NCI-H1930 (cell line): ENCODE results near the gene NDUFA8.
A peak's percentile ranks its signal among the peaks of the same experiment; 100 is the strongest.

Experiments used
- DNase-seq, 2 experiments: peaks; one replicate each; lab custom pipeline; 2025; lab: John Stamatoyannopoulos, UW

NDUFA8 gene

DNA sequence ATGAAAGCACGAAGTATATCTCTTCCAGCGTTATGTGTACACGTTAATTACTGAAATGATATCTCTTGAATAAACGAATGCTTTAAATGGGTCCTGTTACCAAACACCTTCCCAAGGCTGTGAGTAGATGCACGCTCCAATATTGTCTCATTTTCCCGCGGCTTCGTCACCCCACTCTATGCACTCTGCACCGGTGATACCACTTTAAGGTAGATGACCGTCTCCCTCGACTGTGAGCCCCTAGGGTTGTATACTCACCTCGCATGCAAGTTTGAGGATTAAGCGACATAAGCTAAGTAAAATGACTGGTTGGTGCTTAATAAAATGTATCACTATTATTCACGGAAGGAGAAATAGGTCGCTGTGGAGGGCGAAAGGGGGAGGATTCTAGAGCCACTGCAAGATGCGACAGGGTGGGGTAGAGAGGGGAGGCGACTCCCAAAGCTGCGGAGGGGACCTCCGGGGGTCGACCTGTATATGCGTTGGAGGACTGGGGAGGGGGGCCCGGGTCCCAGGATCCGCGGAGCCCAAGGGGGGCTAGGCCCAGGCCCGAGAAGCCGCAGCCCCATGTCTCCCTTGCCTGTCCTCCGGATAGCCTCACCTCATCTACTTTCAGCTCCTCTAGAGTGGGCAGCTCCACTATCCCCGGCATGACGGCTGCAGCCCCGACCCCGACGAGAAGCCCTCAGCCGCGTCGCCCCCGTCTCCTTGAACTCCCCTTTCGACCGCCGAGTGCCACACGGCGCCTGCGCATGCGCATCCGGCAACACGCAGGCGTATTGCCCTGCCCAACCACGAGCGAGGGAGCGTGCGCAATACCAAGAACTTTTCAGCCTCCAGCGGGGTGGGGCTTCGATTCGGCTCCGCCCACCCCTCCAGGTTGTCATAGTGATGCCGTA, at the start of gene NDUFA8, which contains the start of gene MORN5:
TSS of gene NDUFA8 (minus strand) at position 754 of the 899 bp plus-strand sequence. CDS start at position 652, 102 bp downstream.
TSS of gene MORN5 (plus strand) at position 883 of the 899 bp plus-strand sequence. CDS start 65 bp downstream, outside the sequence.
- peak; percentile 90 to 94 for DNase-seq

DNA sequence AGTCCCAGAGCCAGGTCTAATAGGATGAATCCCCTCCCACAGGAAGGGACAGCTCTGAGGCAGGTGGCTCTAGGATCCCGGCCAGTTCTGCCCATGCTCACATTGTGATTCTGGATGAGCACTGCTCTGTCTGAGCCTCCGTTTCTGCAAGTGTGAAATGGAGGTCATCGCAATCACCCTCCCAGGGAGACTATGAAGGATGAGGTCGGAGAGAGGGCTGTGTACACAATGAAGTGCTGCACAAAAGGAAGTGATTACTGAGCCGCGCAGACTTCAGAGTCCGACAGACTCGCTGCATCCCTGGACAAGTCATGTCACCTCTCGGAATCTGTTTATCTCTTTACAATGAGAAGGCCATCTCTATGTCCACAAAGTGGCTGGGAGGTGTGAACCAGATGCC, 47.5 kb upstream of the NDUFA8 start:
- DNase-seq = no peak

DNA sequence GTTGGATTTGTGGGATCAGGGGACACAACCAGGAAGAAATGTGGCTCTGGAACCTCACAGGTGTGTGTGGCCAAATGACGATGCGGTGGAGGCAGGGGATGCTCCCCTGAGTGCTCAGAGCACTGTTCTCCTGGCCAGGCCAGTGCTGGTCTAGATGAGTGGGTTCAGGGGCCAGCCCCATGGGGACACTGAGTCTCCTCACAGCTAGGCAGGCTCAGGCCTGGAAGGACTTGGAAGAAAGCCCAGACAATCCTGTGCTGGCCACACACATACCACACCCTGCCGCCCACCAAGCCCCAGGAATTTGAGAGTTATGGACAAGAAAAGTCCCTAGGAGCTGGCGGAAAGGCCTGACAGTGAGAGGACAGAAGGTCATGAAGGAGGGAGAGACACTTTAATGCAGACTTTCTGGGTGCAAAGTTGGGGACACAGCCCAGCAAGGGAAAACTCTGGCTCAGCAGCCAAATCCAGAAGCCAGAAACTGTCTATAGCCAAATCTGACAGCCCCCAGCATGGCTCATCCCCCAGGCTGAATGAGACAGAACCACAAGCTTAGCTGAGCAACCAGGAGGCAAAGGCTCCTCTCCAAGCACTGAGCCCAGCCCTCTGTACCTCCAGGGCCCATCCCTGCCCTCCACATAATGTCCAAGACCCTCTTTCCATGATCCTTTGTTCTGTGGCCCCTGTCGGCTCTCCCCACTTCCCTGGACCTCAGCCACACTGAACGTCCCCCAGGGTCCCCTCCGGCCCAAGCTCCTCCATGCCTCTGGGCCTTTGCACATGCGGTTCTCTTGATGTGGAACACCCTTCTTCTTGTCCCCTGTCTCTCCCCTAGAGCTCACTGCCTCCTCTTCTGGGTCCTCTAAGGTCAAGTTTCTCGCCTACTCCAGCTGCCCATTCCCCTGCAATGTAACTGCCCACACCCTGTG, 46.8 kb upstream of the NDUFA8 start:
- DNase-seq = no peak

DNA sequence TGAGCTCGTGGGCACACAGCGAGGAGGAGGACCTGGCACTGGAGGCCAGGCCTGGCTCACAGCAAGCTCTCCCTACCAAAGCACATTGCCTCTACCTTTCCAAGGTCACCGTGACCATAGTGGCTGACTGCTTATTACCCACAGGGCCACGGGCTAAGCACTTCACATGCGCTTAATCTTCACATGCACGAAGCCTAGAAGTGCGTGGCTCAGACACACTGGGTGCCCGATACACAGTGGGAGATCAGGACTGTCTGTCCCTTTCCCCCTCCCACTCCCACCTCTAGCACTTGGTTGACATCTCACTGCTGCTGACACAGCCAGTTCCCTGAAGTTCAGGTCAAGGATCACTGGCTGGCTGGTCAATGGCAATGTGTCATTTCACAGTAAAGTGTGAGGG, 45.6 kb upstream of the NDUFA8 start:
- no peak for DNase-seq

DNA sequence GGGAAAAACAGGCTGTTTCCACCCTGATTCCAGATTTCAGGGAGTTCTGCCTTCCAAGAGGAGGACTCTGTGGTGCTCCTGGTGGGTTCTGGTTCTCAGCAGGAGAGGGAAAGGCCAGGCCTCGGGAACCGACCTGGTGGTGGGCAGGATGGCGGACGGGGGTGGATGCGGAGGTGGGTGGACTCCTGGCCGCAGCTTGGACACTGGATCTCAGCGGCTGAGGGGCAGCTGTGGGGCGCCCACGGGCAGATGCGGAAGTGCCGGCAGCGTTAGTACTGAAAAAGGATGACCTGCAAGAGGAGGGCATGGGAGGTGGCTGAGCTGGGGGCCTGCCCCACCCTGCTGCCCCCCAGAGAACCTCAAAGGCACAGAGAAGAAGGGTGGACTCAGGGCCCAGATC, 44.9 kb upstream of the NDUFA8 start:
- DNase-seq = no peak

DNA sequence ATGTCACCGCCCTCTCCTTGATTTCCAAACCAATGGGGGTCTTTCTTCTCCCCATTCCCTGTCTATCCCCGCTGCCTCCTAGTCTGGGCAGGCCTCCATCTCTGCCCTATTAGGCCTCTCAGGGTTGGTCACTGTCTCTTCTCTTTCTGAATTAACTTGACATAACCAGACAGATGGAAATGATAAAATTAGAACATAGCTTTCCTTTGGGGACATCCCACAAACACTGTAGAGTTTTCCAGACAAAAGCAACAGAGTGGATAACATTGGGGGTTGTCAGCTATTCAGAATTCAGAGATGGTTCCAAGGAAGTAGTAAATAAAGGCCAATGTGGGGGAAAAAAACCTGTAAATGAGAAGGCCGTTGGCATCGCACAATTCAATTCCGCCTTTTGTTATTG, 44.5 kb upstream of the NDUFA8 start:
- DNase-seq = no peak

DNA sequence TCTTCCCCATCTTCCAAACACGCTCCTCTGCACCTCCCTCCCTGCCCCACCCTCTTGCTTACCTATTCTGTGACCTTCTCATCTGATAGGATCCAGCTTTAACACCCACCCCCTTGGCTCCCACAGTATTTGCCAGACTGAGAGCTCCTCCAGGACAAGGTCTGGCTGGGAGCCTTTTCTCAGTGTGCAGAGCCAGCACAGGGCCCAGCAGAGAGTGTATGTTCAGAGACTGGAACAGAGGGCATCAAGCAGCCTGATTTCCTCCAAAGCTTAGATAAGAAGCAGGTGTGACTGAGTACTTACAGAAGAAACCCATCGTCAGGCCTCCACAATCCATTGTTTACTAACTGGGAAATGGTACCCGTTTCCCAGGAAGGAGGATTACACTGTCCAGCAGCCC, 42.5 kb upstream of the NDUFA8 start:
- DNase-seq = no peak

DNA sequence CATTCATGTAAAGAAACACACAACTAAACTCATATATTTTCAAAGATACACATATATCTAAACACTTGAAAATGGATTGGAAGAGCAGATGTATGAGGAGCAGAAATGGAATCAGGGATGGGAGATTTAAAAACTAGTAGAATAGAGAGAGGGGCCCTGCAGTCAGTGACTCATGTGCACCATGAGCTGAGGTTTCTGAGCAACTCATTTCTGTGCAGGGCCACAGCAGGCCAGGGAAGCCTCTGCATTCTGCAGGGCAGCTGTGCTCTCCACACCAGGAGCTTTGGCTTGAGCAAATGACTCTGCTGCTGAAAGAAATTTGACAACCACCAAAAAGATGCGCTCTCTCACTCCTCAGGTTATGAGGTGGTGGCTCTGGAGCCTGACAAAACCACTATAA, 42.1 kb upstream of the NDUFA8 start:
- DNase-seq = no peak

DNA sequence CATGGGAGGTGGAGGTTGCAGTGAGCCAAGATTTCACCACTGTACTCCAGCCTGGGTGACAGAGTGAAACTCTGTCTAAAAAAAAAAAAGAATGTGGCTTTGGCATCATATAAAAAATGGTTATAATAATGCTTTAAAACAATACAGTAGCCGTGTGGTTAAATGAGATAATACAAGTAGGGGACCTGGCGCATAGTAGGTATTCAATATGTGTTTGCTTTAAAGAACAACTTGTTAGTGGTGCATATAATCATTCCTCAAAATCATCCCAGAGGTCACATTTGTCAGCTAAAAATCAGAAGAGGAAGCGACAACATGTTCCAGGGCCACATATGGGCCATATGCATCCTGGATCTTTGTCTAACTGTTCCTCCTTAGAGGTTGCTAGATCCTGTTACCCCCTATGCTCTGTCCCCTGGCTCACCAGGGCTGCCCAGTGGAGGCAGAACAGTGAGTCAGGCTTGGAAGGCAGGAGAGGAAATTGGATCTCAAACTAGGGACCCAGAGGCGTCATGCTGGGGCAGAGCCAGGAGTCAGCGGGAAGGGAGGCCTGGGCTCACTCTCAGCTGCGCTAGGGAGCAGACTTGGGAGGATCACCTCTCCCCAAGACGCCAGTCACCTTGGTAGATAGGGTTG, 41.5 kb upstream of the NDUFA8 start:
- no peak for DNase-seq

DNA sequence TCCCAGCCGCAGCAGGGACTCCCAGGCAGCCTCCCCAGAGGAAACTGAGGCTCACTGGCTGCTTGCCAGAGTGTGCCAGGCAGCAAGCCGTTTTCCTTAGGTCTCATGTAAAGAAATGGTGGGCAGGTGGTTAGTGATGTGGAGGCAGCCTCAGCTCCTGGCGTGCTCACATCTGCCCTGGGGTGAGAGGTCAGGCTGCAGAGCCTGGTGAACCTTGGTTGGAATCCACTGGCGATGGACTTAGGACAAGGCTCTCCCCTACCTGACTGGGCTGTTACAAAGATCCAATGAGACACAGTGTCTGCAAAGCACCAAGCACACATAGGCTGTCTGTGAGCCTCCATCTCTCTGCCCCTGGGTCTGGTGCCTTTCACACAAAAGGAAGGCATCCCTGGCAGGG, 38.3 kb upstream of the NDUFA8 start:
- DNase-seq = no peak

DNA sequence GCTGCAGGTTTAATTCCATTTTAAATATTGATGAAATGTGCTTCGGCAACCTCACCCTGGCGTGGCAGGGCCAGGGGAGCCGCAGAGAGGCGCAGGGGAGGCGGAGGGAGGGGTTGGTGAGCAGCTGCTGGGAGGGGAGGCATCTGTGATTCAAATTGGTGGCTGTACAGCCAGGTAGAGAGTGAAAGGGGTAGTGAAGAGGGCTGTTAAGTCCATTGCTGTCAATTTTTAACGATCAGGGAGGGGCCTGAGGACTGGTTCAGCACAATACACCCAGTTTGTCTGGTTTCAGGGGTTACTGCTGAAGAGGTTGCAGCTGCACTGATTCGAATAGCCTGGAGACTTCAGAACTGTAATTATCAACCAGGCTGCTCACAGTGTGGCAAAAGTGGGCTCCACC, 37.8 kb upstream of the NDUFA8 start:
- DNase-seq = no peak

DNA sequence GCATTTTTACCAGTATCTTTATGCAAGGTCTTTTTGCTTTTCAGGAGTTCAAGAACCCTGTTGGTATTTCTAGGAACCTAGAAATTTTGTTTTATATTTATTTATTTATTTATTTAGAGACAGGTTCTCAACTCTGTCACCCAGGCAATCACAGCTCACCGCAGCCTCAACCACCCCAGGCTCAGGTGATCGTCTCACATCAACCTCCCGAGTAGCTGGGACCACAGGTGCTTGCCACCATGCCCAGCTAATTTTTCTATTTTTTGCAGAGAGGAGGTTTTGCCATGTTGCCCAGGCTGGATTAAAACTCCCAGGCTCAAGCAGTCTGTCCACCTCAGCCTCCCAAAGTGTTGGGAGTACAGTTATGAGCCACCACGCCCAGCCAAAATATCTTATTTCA, 36.3 kb upstream of the NDUFA8 start:
- no peak for DNase-seq

DNA sequence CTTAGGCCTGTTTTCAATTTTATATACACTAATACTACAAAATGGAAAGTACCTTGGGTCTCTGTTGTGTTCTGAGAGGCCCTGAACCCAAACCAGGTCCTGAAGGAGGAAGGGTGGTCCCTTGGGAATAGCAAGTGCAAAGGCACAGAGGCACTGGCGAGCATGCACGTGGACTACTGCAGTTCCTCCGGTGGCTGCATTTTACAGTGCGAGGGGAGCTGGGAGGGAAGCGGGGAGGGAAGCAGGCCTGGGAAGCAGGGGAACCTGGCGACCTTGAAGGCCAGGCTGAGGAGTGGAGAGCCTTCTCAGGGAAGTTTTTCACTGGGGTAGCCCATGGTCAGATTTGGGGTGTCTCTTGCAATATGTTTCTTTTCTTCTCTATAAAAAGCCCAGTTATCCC, 34.1 kb upstream of the NDUFA8 start:
- no peak for DNase-seq

DNA sequence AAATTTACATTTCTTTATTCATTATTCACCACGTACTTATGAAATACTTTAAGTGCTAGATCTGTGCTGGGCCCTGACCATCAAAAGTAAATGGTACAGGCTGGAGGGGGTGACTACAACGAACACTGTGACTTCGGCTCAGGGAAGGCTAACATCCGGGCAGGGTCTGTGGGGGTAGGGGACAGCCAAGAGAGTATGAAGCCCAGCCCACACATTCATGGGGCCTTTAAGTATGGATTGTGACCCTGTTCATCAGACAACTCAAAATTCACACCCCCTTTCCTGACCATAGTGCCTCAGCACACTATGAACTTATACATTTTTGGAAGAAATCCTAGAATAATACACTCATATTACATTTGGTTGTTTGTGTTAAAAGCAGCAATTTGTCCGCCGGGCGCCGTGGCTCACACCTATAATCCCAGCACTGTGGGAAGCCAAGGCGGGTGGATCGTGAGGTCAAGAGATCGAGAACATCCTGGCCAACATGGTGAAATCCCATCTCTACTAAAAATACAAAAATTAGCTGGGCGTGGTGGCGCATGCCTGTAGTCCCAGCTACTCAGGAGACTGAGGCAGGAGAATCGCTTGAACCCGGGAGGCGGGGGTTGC, 33.4 kb upstream of the NDUFA8 start:
- no peak for DNase-seq

DNA sequence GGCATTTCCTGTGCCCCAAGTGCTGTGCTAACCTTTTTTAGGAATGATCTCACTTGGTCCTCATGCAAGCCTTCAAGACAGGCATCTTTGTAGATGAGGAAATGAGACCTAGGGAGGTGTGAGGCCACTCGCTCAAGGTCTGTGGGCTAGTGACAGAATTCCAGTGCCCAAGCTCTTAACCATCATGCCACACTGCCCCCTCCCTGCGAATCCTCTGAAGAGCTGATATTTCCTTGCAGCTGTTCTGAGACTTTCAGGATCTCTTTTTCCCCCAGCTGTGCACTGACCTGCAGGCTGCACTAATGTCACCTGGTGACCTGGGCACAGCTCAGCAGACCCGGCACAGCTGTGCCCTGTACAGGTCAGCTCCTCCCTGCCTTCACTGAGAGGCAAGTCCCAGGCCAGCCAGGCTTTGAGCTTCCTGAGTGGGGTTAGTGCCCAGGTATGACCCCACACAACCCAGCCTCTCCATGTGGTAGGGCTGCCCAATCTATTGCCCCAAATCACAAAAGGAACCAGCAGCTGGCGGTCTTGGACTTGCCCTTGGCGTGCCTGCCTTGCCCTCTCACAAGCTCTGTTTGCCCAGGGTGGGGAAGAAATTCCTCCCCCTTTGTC, 32.8 kb upstream of the NDUFA8 start:
- DNase-seq = no peak

DNA sequence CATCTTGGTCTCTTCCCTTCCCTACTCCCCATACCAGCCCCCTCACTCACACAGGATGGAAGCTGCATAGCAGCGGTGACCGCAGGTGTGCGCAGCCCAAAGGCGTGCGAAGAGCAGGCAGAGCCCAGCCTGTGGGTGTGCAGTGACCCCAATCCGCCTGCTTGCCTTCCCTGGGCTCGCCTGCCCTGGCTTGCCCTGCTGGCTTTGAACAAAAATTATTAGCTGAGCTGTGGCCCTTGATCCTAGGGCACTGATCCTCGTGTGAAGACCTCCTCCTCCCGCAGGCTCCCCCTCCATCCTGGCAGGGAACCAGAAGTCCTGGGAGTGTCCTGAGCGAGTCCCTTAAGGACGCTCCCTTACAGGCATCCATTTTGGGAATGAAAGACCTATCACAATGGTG, 32.0 kb upstream of the NDUFA8 start:
- no peak for DNase-seq

DNA sequence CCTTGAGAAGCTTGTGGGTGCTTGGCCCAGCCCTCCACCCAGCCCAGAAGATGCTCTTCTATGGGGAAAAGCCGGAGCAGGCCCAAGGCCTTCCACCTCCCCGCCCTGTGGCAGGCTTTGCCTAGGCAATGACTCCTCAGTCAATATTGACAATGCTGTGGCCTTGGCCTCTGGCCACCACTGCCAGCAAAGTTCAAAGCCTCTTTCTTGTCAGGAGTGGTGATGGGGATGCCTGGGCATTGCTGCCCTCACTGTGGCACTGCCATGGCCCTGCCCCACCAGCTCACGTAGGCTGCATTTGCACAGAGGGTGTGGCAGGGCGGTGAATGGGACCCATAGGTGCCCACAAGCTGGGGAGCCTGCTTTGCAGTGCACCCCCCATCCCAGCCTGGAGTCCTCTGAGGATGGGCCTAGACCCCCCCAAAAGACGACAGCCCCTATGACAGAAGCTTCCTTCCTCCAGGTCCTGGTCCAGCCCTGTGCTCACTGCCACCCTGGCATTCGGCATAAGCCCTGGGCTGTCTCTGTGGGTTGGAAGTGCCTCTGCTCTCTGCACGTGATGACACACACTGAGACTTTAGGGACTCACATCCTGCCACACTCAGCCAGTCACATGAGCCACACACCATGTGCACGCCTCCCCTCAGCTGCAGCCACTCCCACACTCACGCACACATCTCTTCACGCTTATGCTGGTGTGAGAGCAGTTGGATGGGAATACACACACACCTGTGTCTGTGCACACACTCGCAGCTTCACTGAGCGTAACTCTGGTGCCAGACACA, 31.2 kb upstream of the NDUFA8 start:
- no peak for DNase-seq

DNA sequence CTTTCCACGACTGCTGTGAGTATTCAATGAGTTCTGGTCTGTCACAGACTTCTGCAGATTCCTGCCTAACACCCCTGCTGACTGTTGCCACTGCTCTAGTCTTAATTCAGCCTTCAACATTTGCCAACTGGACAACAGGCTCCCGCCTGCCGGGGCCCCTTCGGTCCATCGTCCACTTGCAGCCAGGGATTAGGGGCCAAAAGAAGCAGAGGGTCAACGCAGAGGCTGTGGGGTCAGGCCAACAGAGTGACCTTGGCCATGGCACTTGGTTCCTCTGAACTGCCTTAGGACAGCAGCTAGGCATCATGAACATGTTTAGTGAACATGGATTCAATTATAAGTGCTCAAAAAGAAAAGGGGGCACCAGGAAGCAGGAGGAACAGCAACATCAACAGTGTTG, 28.8 kb upstream of the NDUFA8 start:
- no peak for DNase-seq

DNA sequence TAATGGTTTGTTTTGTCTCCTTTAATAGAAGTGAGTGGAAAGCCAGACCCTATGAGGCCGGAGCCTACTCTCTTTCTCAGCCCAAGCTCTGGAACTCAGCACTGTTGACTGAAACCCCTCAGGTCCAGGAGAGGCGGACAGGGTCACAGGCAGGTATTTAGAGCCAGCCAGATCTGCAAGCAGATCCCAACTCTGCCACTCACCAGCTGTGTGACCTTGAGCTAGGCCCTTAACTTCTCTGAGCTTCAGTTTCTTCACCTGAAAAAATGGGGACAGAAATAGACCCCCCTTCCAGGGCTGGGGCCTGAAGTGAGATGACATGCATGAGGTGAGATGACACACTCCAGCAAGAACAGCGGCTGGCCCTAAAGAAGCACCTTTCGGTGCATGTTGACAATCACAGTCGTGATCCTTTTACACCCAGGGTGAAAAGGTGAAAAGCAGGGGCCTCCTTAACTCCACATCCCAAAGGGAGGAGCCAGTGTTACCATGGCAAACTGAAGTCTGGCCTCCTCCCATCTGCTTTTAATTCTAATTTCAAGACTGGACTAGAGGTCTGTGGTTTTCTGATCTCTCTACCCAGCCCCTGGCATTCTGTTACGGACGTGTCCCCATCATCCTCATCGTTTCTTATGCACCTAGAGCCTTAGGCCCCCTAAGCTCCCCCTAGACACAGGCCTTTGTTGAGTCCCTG, 27.3 kb upstream of the NDUFA8 start:
- DNase-seq = no peak

DNA sequence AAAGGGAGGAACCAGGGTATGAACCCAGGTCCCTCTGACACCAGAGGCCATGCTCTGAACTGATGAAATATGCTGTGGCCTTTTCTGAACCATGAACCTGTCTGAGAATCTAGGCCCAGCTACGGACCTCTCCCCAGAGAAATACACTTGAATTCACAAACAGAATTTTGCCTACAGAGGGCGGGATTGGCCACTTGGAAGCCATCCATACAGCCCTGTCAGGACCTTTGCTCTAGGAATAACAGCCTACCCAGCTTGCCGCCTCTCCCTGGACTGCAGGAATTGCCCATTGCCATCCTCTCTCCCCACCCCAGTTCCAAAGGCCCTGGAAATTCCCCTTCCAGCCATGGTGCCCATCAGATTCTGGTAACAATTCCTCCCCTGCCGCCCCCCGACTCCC, 26.7 kb upstream of the NDUFA8 start:
- no peak for DNase-seq
